ENCODE results near the gene SIRT2. TPM values are rescaled to one million over a fixed set of nuclear protein-coding genes. Genes with fewer than 3 reads are reported as not detected.

SIRT2 gene
- polyA plus RNA-seq, 1 experiment: 45.5 TPM

DNA sequence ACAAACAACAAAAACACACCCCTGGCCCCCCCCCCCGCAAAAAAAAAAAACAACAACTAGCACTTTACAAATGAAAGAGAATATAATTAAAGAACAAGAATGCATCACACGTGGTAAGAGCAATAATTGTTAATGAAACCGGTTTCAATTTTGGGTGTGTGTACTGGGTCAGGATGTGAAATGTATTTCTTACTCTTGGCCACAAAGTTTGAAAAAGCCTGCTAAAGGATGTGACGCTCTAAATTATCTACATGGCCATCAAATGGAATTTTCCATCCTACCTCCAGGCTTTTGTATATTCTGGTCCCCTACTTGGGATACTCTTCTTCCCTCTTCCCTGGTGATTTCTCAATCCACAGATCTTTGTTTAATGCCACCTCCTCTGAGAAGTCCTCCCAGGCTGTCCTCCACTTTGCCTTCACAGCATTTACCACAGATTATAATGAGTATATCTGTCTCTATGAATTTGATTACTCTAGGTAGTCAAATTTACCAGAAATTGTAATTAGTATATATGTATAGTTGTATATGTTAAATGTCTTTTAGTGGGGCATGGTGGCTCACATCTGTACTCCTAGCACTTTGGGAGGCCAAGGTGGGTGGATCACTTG is 29.1 kb upstream of the SIRT2 start:
- CTCF ChIA-PET: interaction anchor here (0.6 to 2.9 kb wide), 8 partner anchors 11 to 539 kb away, joined by 4 to 11 read pairs (median 7); partner anchors contain the start of gene FAM98C
- Histone ChIP-seq H3K4me3 (ENCODE audit: low read depth, low read length) (no peak overlapping the region), H3K9me3 (ENCODE audit: control insufficient read depth, insufficient read depth, low read length) (no peaks in the 10 kb centered on the region; the same call in 1 of the 2 replicates), H3K27ac (ENCODE audit: low read depth, low read length) (no peak overlapping the region), H3K27me3 (ENCODE audit: control insufficient read depth, insufficient read depth, low read length) (no peaks in the 10 kb centered on the region)
- POLR2A ChIA-PET: no interaction called here
- DNase-seq (ENCODE audit: low read depth, low spot score): no peak
- TF ChIP-seq, protein P1, sequence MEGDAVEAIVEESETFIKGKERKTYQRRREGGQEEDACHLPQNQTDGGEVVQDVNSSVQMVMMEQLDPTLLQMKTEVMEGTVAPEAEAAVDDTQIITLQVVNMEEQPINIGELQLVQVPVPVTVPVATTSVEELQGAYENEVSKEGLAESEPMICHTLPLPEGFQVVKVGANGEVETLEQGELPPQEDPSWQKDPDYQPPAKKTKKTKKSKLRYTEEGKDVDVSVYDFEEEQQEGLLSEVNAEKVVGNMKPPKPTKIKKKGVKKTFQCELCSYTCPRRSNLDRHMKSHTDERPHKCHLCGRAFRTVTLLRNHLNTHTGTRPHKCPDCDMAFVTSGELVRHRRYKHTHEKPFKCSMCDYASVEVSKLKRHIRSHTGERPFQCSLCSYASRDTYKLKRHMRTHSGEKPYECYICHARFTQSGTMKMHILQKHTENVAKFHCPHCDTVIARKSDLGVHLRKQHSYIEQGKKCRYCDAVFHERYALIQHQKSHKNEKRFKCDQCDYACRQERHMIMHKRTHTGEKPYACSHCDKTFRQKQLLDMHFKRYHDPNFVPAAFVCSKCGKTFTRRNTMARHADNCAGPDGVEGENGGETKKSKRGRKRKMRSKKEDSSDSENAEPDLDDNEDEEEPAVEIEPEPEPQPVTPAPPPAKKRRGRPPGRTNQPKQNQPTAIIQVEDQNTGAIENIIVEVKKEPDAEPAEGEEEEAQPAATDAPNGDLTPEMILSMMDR (IDR thresholded peaks at IDR 0.05; ENCODE audit: low read depth, low read length): no peak

DNA sequence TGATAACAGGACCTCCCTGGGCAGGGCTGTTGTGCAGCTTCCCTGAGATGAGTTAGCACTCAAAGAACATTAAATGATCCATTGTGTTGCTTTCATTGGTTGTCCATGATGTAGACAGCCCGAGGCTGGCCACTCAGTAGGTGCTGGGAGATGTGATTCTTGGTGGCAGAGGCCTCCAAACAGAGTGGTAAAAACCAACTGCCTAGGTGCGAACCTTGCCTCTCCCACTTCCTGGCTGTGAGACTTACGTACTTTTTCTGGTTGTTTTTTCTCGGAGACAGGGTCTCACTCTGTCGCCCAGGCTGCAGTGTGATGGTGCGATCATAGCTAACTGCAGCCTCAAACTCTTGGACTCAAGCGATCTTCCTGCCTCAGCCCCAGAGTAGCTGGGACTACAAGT is 25.0 kb upstream of the SIRT2 start:
- Histone ChIP-seq H3K27ac (ENCODE audit: low read depth, low read length) (no peak overlapping the region), H3K9me3 (ENCODE audit: control insufficient read depth, insufficient read depth, low read length) (no peaks in the 10 kb centered on the region; the same call in 1 of the 2 replicates), H3K4me3 (ENCODE audit: low read depth, low read length) (no peak overlapping the region), H3K27me3 (ENCODE audit: control insufficient read depth, insufficient read depth, low read length) (no peaks in the 10 kb centered on the region)
- POLR2A ChIA-PET: no interaction called here
- TF ChIP-seq, protein P1 (IDR thresholded peaks at IDR 0.05; ENCODE audit: low read depth, low read length): no peak
- CTCF ChIA-PET: no interaction called here
- no peak for DNase-seq (ENCODE audit: low read depth, low spot score)

DNA sequence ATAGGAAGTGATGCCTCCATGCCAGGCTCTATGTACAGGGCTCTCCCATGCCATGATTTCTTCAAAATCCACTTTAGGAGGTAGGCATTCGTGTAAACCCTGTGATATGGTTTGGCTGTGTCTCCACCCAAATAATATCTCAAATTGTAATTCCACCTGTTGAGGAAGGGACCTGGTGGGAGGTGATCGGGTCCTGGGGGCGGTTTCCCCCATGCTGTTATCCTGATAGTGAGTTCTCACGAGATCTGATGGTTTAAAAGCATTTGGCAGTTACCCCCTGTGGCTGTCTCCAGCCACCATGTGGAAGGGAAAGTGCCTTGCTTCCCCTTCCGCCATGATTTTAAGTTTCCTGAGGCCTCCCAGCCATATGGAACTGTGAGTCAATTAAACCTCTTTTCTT is 23.1 kb upstream of the SIRT2 start:
- no peak for DNase-seq (ENCODE audit: low read depth, low spot score)
- ChIA-PET POLR2A (no interaction called here), CTCF (no interaction called here)
- Histone ChIP-seq H3K27ac (ENCODE audit: low read depth, low read length) (no peak overlapping the region), H3K4me3 (ENCODE audit: low read depth, low read length) (no peak overlapping the region), H3K27me3 (ENCODE audit: control insufficient read depth, insufficient read depth, low read length) (no peaks in the 10 kb centered on the region), H3K9me3 (ENCODE audit: control insufficient read depth, insufficient read depth, low read length) (no peaks in the 10 kb centered on the region; the same call in 1 of the 2 replicates)
- TF ChIP-seq, protein P1 (IDR thresholded peaks at IDR 0.05; ENCODE audit: low read depth, low read length): no peak

DNA sequence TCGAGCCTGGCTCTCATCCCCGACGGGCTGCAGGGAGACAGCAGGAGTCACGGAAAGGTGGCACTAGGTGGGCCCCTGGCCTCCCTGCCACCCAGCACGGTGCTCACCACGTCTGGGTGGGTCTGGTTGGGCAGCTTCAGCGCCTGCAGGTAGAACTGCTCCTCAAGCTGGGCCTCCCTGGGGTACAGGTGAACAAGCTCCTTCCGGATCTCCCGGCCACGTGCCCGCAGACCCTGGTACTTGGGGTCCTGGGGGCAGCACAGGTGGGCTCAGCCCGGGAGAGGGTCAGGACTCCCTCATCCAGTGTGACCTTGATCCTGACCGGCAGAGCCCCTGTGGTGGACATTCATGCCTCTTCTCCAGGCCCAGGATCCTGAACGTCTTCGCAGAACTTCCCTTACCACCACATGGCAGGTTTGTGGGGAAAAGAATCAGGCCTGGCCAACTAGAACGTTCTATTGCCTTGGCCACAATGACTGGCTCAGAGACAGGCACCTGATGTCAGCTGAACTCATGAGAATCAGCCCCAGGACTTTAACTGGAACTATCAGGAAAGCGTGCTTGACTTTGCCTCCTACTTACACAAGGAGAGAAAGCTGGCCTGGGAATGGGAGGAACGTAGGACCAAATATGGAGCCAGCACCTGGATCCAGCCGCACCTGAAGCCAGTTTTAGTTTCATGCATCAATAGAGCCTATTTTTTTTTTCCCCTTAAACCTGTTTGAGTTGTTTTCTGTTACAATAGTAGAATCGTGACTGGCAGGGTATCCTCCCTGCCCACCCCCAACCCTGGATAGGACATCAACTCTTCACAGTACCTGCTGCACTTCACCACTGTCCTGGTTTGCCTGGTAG is 22.2 kb upstream of the SIRT2 start:
- Histone ChIP-seq H3K27me3 (ENCODE audit: control insufficient read depth, insufficient read depth, low read length) (no peaks in the 10 kb centered on the region), H3K27ac (ENCODE audit: low read depth, low read length) (no peak overlapping the region), H3K9me3 (ENCODE audit: control insufficient read depth, insufficient read depth, low read length) (no peaks in the 10 kb centered on the region; the same call in 1 of the 2 replicates), H3K4me3 (ENCODE audit: low read depth, low read length) (no peak overlapping the region)
- ChIA-PET POLR2A (interaction anchor here (1.7 kb wide), 1 partner anchor 21 kb away, joined by 5 read pairs; the partner anchor contains the start of genes NFKBIB and SIRT2), CTCF (no interaction called here)
- TF ChIP-seq, protein P1 (IDR thresholded peaks at IDR 0.05; ENCODE audit: low read depth, low read length): no peak
- no peak for DNase-seq (ENCODE audit: low read depth, low spot score)

Data from AG04450 (cell line).